GM10847 (cell line): ENCODE measurements around the gene DIP2C.

ENCODE experiments used
- POLR2A ChIP-seq: IDR thresholded peaks from 2 replicates; pipeline ENCODE4 v1.6.1; 2011; ENCODE audit not compliant: insufficient read length; ENCODE audit errors: extremely low read depth

Gene DIP2C

DNA sequence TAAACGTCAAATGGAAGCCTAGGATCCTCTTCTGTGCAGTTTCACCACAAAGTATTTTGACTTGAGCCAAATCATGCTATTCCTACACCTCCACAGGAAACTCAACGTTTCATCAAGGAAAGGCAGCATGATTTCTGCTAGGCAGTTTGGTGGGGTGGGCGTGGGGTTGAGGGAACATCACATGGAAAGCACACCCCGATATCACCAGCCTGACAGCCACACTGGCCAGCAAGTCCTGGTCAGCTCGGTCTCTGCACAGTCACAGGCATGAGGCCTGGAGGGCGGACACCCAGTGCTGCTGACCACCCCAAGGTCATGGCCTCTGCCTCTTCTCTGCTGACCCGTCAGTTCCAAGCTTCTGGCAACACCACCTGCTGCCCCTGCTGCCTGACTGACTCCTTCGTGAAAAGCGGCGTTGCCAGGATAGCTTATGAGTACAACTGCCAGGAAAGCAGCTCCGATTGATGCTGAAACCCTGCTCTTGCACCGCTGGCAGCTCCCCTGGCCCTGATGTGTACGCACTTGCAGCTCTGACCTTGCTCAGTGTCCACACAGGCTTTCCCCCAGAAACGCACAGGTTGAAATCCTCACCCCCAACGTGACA lies 171.5 kb downstream of the DIP2C start:
- TF ChIP-seq POLR2A, result no peak

GRCh38 chr10:517241-517830 lies 172.1 kb downstream of the DIP2C start:
- TF ChIP-seq POLR2A, result no peak

- TF ChIP-seq POLR2A, result no peak
These were observed 172.7 kb downstream of the DIP2C start for GRCh38 chr10:516764-517163.

- no peak for TF ChIP-seq POLR2A
These were observed 173.8 kb downstream of the DIP2C start for GRCh38 chr10:515674-516073.

- TF ChIP-seq POLR2A, result no peak
These were observed 175.3 kb downstream of the DIP2C start for GRCh38 chr10:514137-514671.

DNA sequence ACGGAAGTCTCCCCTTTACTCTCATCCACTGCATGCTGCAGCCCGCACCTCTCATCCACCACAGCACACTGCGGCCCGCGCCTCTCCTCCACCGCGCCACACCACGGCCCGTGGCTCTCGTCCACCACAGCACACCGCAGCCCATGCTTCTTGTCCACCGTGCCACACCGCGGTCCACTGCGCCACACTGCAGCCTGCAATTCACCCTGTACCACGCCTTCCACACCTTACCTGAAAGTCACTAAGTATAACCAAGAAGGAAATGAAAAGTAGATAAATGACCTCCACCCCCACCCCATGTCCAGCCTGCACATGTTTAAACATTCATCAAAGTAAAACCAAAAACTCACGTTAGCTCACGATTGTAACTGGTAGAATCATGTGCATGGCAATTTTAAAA lies 176.1 kb downstream of the DIP2C start:
- TF ChIP-seq POLR2A, result no peak

DNA sequence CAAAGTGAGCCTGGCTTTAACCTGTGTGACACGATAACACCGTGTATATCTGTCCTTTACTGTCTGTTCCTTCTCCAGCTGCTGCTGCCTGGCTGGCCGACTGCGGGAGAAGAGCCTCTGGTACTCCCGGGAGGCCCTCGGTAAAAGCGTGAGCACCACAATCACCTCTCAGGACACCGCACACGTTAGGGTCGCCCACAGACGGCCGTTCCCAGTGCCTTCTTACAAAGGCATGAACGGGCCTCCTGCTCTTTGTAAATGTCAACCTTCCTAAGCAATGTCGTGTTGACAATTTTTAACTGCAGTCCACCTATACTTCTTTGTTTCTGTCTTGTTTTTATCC lies 177.6 kb downstream of the DIP2C start:
- no peak for TF ChIP-seq POLR2A

GRCh38 chr10:511101-511848 lies 178.2 kb downstream of the DIP2C start:
- no peak for TF ChIP-seq POLR2A

- no peak for TF ChIP-seq POLR2A
These were observed 179.0 kb downstream of the DIP2C start for GRCh38 chr10:510415-510881.

- no peak for TF ChIP-seq POLR2A
These were observed 179.9 kb downstream of the DIP2C start for GRCh38 chr10:509361-510102.

DNA sequence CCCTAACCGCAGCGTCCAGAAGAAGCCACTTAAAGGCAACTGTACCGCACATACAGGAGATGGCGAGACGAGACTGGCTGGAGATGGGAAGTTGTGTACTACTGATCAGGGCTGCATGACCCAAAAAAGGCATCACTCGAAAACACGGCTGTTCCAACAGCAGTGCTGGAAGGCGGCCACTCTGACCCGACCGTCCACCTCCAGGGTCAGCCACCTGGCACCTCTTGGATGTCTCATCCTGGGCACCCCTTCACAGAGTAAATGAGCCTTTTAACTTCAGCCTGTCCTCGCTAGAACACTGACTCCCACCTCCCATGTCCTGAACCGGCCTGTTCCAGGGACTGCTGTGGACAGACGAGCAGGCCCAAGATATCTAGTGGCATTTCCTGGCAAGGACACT lies 180.7 kb downstream of the DIP2C start:
- TF ChIP-seq POLR2A, result no peak

DNA sequence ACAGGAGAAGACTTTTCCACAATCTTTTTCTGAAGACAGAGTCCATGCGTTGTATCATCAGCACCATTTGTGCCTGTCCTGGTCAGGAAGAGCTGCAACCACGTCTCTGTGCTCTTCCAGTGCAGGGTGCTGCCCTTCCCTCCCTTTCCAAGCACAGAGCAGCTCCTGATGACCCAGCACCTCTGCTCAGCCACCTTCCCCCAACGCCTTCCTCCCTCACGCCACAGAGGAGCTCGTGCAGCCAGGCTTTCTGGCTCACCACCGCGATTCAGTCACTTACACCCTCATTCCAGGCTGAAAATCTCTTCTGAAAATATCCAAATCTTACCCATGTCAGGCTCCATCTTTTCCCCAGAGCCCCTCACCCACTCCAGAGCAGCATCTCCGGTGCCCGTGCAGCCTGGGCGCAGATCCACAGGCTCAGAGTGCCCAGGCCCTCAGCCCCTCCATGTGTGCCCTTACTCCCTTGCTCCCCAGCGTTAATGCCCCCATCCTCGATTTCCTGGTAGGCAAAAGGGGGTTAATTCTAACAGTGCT lies 181.5 kb downstream of the DIP2C start:
- TF ChIP-seq POLR2A, result no peak

- no peak for TF ChIP-seq POLR2A
These were observed 182.1 kb downstream of the DIP2C start for GRCh38 chr10:507355-507699.

DNA sequence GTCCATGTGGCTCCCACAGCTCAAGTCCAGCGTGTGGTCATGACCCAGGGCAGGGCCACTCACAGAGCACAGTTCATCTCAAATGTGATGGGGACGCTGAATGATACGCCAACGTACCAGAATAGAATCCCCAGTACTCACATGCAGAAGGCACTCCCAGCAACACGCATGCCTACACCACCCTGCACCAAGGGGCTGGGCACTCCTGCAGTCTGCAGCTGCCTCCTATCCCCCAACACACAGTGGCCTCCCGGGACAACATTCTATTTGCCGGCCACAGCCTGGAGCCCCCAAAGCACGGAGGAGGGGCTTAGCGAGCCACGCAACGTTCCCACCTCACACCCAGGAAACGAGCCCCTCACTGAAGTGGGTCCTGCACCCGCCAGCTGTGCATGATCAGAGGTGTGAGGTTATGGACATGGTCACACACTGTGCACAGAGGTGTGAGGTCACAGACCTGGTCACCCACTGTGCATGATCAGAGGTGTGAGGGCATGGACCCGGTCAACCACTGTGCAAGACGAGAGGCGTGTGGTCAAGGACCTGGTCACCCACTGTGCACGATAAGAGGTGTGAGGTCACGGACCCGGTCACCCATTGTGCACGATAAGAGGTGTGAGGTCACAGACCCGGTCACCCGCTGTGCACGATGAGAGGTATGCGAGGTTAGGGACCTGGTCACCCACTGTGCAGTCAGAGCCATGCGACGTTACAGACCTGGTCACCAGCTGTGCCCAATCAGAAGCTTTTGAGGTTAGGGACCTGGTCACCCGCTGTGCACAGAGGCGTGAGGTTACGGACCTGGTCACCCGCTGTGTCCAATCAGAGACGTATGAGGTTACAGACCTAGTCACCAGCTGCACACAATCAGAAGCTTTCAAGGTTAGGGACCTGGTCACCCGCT lies 182.8 kb downstream of the DIP2C start:
- no peak for TF ChIP-seq POLR2A
